SK-MEL-5 (cell line): Measurements from ENCODE around the gene AMN. TPM values are rescaled to one million over a fixed set of nuclear protein-coding genes. Genes with fewer than 3 reads are reported as not detected.

Experiments
- DNase-seq: peaks from one replicate; pipeline ENCODE4 v3.0.0-alpha.2; 2016; ENCODE audit warnings: low read depth, low spot score
- in situ Hi-C: cut with HindIII; loops from 2 replicates; pipeline ENCODE4 v1.10.0; 2016; ENCODE audit warnings: low sequenced_read_pairs, high pct_unique_total_duplicates, low pct_unique_long_range_greater_than_20kb
- total RNA-seq: library from RNA; depleted of rRNA; stranded (reverse); fragments of >200 nt; shearing (Covaris generic); gene quantifications from 2 replicates; pipeline ENCODE4 v1.2.3, GENCODE V29; 2014; rRNA removed

AMN gene
- total RNA-seq, 1 experiment from 2014 or later, result not detected

DNA sequence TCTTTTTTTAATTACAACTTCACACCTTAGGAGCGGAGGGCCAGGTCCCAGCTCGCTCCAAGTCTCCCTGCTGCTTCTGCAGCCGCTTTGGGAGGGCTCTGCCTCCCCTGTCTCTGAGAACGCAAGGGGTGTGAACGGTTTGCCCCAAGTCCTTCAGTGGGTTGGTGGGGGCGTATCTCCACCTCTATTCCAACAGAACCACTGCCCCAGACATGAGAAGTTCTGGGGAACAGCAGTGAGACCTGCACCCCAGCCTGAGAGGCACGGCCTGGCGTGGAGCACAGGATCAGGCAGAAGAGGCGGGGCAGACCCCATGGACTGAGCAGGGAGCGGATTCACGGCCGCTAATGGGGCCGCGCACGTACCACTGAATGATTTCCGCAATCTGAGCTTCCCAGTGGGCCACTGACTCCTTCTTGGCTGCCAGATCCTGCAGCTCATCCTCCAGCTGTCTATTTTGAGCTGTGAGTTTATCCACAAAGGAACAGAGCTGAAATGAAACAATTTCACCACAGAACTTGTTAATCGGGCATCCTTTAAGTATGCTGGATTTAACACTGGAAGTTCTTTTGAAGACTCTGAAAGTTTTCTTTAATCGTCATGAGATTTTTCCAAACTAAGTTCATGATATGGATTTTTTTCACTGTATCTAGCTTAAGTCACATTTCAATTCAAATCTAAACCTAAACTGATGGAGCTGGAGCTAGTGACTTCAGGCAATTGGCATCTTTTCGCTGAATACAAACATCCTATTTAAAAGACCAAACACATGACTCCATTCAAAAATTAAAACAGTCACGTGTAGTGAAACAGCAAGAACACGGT, 44.4 kb downstream of the AMN start:
- DNase-seq, result no peak
- in situ Hi-C loops, result no loop called here

DNA sequence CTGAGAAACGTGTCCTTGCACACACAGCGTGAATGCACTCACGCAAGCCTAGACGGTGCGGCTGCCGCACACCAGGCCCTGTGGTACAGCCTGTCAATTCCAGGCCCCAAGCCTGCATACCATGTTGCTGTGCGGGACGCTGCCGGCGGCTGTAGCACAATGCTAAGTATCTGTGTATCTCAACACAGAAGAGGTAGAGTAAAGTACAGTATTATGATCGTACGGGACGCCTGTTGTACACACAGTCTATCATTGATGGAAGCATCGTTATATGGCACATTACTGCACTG, 45.0 kb downstream of the AMN start:
- DNase-seq, result no peak
- in situ Hi-C loops, result no loop called here

DNA sequence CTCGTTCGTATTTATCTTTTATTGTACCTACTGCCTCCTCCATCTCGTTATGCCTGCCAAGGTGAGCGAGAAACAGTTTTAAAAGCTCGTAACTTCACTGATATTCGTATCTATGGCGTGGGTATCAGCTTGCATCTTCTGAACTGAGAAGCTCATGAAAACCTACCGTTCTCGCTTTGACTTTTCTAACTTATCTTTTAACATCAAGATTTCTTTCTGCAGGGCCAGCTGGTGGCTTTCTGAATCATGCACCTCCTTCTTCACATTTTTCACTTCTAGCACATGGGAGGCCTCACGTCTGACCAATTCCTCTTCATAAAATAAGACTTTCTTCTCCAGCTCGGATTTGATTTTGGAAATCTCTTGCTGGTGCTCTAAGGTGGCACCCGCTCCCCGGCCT, 45.8 kb downstream of the AMN start:
- no peak for DNase-seq
- in situ Hi-C loops, result no loop called here

DNA sequence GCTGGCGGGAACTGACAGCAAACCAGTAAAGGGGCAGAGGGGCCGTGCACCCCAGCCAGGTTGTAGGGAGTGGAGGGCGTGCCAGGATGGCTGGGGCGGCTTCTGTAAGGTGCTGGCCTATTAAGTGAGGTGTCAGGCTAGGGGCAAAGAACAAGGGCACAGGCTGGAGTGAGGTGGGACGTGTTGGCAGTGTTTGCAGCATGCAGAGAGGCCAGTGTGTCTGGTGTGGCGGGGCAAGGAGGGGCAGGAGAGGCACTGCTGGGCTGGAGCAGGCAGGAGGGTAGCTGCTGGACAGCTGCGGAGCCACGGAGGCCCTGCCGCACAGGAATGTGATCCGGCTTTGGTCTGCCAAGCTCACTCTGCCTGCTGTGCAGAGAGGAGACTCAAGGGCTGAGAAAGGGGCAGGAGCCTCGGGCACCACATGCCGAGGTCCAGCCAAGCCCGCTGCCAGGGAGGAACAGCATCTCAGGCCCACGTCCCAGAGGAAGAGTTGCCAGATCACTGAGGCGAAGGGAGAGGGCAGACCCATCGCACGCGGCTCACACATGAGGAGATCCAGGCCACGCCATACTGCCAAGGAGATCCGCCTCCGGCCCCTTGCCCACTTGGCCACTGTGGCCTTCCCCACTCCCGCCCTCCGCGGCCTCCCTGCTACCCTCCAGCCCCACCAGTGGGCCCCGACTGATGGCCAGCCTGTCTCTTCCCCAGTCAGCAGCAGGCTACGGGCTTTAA, 46.8 kb downstream of the AMN start:
- no peak for DNase-seq
- in situ Hi-C loops, result no loop called here

DNA sequence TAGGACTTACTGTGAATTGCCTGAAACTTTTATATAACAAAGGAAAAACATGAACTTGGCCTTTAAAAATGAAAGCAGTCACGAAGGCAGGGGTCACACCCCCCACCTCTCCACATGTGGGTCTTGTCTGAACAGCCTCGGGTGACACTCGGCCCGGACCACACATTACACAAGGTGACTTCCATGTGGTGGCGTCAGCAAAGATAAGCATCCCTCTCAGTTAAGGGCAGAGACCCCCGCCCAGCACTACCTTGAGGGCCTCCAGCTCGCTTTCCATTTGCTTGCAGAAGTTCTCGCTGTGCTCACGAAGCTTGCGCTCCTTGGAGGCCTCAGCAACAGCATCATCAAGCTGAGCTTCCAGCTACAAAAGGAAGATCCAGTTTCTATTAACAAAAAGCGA, 47.4 kb downstream of the AMN start:
- no peak for DNase-seq
- in situ Hi-C loops, result no loop called here

DNA sequence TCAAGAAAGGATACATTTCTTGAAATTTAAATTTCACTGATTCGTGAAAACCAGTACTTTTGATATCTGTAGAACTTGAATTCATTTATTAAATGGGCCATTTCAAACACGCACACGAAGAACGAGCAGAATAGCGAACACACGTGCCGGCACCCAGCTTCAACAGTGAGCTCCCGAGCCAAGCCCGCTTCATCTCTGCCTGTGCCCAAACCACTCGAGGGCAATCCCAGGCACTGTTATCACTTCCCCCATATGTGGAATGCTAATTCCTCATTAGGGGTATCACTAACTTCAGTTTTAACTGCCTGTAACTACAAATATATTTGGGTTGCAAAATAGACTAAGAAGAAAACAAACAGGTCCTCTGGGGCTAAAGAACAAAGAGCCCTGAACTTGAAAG, 48.0 kb downstream of the AMN start:
- no peak for DNase-seq
- in situ Hi-C loops, result no loop called here

DNA sequence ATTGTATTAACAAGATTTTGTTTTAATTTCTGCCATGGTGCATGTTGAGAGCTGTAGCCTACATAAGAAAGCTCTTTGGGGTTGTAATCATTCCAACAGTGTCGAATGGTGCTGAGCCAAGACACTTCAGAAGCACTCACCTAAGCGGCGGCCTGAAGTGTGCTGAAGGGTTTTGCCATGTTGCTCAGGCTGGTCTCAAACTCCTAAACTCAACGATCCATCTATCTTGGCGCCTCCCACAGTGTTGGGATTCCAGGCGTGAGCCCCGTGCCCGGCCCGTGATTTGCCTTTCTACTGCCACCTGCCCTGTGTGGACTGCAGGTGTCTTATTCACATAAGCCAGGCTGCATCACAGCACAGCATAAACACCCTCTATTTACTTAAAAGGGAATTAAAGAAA, 48.9 kb downstream of the AMN start:
- in situ Hi-C loops, result no loop called here
- no peak for DNase-seq

DNA sequence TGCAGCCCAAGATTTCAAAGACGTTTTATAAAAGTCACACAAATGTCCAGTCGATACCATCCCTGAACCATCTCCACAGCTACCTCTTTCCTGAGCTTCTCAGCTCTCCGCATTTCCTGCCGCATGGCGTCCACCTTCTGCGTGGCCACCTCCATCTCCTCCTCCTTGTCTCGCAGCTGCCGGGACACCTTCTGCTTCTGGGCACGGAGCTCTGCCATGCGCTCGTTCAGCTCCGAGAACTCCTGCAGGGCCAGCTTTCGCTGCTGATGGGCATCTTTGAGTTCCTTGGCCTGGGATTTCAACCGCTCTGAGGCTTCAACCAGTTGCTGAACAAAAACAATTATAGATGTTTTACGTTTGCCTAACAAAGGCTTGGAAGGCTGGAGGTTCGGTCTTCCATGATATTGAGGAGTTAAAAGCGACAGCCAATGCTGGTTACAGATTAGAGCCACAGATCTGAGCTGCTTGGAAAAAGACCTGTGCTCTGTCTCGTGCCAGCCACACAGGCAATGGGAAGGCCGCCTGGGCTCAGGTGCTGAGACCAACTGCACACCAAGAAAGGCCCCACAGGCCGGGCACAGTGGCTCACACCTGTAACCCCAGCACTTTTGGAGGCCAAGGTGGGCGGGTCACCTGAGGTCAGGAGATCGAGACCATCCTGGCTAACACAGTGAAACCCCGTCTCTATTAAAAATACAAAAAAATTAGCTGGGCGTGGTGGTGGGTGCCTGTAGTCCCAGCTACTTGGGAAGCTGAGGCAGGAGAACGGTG, 49.6 kb downstream of the AMN start:
- in situ Hi-C loops, result no loop called here

DNA sequence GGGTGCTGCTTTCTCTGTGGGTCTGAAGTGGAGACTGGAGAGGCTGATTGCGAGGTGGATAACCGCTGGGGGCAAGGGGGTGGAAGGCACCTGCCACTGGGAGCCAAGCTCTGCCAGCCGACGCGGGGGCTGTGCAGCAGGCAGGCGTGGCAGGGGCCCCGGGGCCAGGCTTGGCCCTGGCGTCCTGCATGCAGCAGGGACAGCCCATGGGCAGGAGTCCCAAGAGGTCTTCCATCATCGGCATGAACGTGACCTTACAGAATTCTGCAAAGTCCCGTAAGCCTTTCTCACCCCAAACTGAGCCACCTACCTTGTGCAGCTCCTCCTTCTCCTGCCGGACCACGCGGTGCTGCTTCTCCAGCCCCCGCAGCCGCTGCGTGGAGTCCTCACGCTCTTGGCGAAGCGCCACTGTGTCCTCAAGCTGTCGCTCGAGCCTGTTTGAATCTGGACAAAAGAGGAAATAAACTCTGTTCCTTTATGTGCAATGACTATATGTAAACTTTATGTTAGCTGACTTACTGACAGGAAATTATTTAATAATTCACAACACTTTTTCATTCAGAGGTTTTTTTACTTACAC, 51.3 kb downstream of the AMN start:
- in situ Hi-C loops, result no loop called here
- DNase-seq, result no peak

More for the DNA sequence above, 49.6 kb downstream of the AMN start:
- no peak for DNase-seq

DNA sequence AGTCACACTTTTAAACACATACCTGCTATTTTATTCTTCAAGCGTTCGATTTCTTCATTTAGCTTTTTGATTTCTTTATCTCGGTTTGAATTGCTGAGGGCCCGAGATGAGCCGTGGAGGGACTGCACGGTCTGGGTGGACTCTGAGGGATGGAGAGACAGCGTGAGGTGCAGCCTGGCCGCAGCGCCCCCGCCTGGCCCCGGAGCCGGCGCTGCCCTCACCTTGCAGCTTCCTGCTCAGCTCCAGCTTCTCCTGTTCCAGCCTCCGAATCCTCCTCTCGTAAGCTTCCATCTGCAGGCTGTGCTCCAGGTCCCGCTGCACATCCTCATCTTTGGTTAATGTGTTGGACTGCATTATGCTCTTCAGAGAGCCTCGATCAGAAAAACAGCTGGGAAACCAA, 53.2 kb downstream of the AMN start:
- DNase-seq, result no peak
- in situ Hi-C loops, result loop anchor here (25.0 kb wide), 1 partner anchor 313 kb away; no protein-coding TSS in a partner anchor

DNA sequence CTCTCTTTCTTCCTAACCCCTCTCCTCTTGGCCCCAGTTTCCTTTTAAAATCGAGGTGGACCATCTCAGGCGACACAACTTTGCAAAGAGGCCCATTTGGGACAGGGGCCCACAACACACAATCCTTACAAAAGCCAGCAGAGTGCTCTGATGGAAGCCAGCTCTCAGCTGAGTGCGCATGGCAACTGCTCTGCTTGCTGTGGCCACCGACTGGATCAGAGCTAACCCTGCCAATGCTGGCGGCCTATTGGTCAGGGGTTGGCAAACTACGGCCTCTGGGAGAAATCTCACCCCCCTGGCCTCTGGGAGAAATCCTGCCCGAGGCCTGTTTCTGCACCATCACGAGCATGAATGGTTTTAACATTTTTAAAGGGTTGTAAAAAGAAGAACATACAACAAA, 55.0 kb downstream of the AMN start:
- in situ Hi-C loops, result loop anchor here (25.0 kb wide), 1 partner anchor 315 kb away; no protein-coding TSS in a partner anchor
- DNase-seq, result no peak

DNA sequence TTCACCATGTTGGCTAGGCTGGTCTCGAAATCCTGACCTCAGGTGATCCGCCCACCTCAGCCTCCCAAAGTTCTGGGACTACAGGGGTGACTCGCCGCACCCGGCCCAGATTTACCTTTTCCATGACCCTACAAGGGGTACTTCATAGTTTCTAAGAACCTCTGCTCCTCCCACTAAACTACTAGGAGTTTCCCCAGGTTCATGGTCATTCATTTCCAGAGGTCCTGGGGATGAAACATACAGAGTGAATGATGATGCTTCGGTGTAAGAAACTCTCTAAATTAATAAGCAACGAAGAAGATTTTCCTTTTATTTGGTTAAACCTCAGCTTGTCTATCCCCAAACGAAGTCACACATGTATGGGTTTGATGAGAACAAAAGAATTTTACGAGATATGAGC, 56.9 kb downstream of the AMN start:
- in situ Hi-C loops, result loop anchor here (25.0 kb wide), 1 partner anchor 317 kb away; no protein-coding TSS in a partner anchor

DNA sequence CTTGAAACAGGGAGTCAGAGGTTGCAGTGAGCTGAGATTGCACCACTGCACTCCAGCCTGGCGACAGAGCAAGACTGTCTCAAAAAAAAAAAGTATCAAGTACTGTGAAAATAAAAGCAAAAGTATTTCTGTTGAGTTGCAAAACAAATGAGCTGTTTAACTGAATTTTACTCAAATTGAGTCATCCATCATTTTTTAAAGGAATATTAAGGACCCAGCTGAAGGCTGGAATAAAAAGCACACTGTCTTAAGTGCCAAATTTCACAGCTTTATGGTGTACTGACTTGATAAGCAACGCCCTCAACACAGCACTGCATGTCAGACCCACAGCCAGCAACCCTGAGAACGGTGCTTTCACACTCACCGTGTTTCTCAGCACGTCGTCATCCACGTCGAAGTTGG, 57.9 kb downstream of the AMN start:
- DNase-seq, result no peak
- in situ Hi-C loops, result loop anchor here (25.0 kb wide), 1 partner anchor 318 kb away; no protein-coding TSS in a partner anchor

More for the DNA sequence above, 56.9 kb downstream of the AMN start:
- no peak for DNase-seq

Other genes with a start within 250 kb of the AMN start
- gene TRAF3, start 145.2 kb upstream of the AMN start, total RNA-seq, result 23.2 and 33.6 TPM in 2 replicates
- gene CDC42BPB, start 134.9 kb downstream of the AMN start, total RNA-seq, result 45.0 and 49.2 TPM in 2 replicates
- gene LBHD2, start 161.5 kb downstream of the AMN start, total RNA-seq, result not detected in 2 replicates
- not detected in 2 replicates for gene EXOC3L4, start 172.1 kb downstream of the AMN start, total RNA-seq
- gene TNFAIP2, start 200.8 kb downstream of the AMN start, total RNA-seq, result 0.29 TPM in 1 of 2 replicates, not detected in the other